HG02571 (cell line): Measurements from ENCODE around the gene MECP2.
A peak's percentile ranks its signal among the peaks of the same experiment; 100 is the strongest.
"Not testable (repeated sequence)": the region's sequence is repeated elsewhere in the genome, so short reads cannot be mapped to it uniquely, and the experiment has no call there.

Experiments used
- ATAC-seq: cut with Tn5 transposase; IDR thresholded peaks from one replicate; pipeline ENCODE4 v1.9.1; 2021; ENCODE audit warnings: mild to moderate bottlenecking, moderate library complexity; ENCODE audit not compliant: unreplicated experiment

Gene MECP2

DNA sequence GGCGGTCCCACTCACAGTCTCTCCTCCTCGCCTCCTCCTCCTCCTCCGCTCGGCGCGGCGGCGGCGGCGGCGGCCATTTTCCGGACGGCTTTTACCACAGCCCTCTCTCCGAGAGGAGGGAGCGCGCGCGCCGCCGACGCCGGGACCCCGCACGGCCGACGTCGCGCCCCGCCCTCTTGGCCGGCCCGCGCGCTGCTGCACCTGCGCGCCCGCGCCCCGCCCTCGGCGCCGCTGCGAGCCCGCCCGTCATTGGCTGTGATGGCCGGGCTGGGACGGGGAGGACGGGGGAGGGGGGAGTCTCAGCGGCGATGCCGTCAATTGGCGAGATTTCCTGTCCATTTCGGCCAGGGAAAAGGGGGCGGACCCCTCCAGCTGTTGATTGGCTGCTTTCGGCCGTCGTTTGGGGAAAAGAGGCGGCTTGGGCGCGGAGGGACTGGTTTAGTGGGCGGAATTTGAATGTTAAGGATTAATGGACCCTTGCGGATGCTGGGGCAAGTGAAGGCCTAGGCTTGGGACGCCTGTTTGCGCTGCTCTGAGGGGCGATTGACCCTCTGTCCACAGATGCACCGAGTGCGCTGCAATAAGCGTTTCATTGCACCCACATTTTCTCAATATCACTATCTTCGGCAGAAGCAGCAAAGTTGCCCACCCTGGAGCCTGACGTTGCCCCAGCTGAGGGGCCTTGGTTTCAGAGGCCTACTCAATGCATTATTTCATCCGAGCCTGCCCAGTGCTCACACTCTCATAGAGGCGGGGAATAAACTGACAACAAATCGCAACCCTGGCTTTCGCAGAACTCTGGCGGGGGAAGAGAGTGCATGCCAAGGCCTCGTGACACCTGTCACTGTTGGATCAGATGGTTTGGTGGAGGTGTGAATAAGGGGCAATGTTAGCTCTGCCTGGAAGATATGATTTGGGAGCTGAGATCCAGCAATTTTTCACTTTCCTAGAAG is at the start of gene MECP2:
Gene MECP2, minus strand, starts transcription at position 129 of the 953 bp plus-strand sequence.
- ATAC-seq = peak; percentile 82

DNA sequence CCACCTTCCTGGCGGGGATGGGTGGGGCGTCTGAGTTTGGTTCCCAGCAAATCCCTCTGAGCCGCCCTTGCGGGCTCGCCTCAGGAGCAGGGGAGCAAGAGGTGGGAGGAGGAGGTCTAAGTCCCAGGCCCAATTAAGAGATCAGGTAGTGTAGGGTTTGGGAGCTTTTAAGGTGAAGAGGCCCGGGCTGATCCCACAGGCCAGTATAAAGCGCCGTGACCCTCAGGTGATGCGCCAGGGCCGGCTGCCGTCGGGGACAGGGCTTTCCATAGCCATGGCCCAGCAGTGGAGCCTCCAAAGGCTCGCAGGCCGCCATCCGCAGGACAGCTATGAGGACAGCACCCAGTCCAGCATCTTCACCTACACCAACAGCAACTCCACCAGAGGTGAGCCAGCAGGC is 46.5 kb upstream of the MECP2 start, which contains the start of gene OPN1LW:
Gene OPN1LW, plus strand, starts transcription at position 234 of the 400 bp plus-strand sequence. Its CDS starts 41 bp downstream, at position 275.
- not testable (repeated sequence) for ATAC-seq

DNA sequence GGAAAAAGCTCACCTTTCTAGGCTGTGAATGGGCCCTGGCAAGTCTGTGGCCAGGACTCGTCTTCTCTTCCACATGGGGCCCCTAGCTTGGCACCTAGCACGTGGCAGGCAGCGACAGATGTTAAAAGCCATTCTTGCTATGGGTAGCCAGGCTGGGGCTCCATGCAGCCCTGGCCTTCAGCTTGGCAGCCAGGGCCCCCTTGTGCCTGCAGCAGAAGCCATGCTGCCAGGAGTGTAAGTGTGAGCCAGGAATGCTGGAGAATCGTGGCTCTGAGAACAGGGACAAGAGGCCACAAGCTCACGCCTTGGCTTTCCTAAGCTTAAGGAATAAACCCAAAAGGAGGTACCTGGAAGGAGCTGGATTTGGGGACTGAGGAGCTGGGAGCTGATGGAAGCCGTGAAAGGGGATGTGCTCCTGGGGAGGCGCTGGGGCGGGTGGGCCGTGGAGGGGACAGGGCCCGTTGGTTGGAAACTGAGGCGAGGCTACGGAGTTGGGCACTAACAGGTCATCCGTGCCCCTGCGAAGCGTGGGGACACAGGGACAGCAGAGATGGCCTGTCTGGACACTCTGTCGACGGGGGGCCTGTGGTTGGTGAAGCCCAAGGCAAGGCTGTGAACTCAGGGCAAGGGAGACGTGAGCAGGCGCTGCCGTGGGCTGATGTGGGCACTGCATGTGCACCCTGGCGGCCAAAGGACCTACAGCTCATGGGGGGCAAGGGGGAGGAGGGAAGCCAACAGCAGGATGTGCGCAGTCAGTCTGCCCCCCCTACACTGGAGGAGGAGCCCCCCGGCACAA is 45.6 kb upstream of the MECP2 start:
- ATAC-seq = no peak

DNA sequence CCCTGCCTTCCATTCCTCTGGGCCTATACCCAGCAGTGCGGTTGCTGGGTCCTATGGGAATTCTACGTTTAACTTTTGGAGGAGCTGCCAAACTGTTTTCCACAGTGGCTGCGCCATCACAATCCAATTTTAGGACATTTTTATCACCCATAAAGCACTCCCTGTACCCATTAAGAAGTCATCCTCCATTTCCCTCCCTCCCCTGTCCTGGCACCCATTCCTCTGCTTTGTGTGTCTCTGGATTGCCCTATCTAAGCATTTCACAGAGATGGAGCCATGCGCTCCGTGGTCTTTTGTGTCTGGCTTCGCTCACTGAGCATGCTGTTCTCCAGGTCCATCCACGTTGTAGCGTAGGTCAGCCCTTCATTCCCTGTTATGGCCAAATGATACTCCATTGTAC is 44.9 kb upstream of the MECP2 start:
- no peak for ATAC-seq

DNA sequence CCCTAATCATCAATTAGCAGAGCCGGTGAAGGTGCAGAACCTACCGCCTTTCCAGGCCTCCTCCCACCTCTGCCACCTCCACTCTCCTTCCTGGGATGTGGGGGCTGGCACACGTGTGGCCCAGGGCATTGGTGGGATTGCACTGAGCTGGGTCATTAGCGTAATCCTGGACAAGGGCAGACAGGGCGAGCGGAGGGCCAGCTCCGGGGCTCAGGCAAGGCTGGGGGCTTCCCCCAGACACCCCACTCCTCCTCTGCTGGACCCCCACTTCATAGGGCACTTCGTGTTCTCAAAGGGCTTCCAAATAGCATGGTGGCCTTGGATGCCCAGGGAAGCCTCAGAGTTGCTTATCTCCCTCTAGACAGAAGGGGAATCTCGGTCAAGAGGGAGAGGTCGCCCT is 43.2 kb upstream of the MECP2 start:
- ATAC-seq = no peak

DNA sequence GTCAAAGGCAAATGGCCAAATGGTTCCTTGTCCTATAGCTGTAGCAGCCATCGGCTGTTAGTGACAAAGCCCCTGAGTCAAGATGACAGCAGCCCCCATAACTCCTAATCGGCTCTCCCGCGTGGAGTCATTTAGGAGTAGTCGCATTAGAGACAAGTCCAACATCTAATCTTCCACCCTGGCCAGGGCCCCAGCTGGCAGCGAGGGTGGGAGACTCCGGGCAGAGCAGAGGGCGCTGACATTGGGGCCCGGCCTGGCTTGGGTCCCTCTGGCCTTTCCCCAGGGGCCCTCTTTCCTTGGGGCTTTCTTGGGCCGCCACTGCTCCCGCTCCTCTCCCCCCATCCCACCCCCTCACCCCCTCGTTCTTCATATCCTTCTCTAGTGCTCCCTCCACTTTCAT is 42.7 kb upstream of the MECP2 start:
- no peak for ATAC-seq

DNA sequence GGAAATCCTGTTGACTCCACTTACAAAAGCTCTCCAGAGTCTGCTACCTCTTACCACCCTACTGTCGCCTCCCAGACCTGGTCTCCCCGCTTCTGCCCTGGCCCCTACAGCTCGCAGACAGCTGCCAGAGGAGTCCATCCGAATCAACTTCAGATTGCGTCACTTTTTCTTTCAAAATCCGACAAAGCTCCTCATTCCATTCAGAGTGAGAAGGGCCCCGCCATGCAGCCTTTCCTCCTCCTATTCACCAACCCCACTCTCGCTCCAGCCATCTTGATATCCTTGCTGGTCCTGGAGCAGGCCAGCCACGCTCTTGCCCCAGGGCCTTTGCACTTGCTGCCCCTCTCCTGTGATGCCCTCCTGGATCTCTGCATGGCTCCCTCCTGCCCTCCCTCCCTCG is 41.3 kb upstream of the MECP2 start:
- no peak for ATAC-seq

DNA sequence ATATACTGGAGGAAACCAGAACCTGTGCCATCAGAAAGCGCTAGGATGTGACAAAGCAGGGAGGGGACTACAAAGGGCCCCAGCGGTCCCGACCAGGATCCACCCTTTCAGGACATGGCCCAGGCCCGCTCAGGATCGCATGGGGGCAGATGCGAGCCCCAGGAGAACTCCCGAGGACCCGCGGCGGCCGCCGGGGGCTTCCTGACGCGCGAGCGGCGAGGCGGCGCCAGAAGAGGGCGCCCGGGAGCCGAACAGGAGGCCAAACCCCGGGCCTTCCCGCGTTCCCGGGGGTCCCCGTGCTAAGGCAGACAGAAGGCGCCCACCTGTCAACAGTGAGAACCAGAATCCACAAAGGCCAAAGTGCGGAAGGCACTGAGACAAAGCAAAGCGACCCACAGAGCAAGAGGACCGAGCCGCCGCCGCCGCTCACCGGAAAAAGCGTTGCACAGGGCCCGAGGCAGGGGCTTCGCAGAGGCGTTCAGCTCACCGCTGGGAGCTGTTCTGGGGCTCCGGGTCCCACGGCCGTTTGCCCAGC is 39.2 kb upstream of the MECP2 start:
- no peak for ATAC-seq

DNA sequence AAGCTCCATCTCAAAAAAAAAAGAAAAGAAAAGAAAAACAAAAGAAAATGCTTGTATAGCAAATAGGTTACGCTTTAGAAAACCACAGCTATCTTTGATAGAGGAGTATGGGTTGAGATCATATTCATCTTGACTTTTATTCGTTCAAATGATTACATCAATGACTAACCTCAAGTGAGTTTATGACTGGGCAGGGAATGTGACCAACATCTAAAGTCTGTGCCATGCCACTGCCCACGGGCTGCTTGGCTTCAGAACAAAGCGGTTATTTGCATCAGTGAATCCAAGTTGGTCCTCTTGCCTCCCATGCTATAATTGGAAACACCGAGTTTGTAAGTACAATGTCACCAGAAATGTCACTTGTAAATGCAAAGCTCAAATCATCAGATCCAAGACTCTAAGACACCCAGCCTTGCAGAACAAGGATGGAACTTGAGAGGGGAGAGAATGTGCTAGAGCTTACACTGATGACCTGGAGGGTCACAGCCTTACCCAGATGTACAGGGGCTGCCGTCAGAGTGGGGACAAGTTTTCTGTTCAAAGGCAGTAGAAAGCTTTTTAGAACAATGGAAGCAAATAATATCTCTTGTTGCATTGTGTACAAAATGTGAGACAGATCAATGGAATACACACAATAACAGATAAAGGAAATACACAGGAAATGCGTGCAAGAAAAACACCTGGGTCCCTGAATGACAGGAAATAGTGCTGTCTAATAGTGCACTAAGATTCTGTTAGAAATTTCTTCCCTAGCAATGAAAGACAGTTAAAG is 38.1 kb upstream of the MECP2 start:
- no peak for ATAC-seq

DNA sequence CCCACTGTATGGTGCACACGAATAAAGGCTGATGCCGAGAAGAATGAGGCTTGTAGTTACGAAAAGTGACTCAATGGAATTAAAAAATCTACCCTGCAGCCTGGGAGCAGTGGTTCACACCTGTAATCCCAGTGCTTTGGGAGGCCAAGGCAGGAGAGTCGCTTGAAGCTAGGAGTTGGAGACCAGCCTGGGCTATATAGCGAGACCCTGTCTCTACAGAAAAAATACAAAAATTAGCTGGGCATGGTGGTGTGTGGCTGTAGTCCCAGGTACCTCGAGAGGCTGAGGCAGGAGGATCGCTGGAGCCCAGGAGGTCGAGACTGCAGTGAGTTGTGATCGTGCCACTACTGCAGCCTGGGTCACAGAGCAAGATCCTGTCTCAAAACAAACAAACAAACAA is 34.8 kb upstream of the MECP2 start:
- ATAC-seq = no peak

DNA sequence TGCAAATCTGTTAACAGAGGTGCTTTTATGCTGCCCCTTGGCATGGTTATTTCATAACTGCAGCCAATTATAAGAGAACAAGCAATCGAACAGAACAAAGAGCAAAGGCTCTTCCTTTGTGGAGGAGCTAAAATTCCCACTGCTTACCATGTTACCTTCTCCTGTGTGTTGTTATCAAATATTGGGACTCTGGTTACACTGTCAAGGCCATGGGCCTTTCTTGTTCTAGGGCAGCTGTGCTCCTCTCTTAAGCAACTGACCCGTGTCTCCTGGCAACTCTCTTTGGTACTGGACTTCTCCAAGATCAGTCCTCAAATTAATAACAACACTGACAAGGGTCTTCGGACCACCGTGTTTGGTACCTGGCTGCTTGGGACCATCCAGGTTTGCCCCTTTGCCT is 34.4 kb upstream of the MECP2 start:
- no peak for ATAC-seq

DNA sequence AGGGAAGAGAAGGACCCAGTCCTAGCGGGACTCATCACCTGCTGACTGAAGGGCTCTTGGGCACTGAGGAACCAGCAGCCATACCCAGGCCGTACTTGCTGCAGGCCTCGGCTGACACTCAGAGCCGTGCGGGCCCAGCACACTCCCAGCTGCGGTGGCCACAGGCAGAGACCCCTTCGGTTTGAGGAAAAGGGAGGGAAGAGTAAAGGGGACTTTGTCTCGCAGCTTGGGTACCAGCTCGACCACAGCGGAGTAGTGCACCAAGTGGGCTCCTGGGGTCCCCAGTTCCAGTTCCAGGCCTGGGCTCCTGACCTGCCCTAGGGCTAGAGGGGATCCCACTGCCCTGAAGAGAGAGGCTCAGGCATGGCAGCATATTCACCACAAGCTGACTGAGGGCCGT is 28.6 kb upstream of the MECP2 start:
- ATAC-seq = no peak

DNA sequence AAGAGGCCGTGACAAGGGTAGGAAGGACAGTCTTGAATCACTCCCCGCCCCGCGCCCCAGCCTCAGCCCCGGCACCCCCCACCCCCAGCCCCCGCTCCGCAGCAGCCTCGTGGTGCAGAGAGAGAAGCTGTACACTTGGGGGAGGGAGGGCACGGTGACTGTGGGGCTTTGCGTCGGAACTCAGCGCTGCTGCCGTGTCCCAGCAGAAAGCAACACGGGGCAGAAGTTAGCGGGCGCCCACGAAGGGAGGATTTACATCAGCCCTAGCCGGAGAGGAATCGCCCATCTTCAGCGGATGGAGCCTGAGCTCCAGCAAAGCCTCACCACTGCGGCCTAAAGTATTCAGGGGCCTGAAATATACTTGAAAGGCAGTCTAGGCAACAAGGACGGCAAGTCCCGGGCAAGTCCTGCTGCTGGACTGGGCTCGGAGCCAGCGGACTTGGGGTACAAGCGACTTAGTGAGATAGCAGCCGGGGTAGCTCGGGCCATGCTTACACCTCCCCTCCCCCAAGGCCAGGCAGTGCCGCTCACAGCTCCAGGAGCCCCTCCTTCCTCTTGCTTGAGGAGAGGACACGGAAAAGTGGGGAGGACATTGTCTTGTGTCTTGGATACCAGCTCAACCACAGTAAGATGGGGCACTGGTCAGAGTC is 28.0 kb upstream of the MECP2 start:
- ATAC-seq = no peak

DNA sequence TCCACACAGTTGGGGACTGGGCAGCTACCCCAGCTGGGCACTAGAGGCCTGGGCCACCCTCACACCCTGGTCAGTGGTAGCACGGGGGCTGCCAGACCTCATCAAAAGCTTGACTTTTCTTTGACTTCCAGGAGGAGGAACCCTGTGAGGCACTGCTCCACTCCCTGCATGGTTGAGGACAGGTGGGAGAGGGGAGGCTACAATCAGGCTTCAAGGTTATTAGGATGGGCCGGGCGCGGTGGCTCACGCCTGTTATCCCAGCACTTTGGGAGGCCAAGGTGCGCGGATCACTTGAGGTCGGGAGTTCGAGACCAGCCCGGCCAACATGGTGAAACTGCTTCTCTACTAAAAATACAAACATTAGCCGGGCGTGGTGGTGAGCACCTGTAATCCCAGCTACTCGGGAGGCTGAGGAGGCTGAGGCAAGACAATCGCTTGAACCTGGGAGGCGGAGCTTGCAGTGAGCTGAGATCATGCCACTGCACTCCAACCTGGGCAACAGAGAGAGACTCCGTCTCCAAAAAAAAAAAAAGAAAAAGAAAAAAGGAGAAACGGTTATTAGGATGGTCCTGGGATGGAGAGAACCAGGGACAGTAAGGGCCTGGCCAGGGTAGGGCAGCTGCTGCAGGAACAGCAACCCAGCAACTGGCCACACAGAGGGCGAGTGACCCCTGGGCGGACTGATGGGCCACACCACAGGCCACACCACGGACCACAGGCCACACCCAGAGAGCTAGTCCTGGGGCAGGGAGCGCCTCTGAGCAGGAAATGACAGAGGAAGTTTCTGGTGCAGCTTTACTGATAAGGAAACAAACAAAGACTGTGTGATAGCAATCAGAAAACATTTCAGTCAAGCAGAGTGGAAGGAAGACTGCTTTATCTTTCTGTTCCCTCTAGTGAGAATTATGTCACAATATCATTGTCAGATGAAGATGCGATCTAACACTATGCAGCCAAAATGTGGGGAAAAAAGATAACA is 26.0 kb upstream of the MECP2 start:
- no peak for ATAC-seq

DNA sequence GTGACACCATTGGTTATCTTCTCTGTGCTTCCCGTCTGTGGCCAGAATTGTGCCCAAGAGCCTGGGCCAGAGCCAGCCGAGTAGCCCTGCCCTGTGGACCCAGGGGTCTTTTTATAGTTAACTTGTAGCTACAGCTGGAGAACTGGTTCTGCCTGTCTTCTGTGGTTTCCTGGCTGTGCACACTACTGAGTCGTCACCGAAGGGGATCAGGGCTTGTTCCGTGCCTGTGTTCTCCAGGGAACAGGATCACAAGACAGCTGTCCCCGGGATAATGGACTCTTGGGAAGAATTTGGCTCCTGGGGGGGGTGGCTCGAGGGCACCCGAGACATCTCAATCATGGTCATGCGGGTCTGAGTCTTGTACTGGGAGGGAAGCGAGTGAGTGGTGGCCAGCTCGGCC is 24.4 kb upstream of the MECP2 start:
- no peak for ATAC-seq

DNA sequence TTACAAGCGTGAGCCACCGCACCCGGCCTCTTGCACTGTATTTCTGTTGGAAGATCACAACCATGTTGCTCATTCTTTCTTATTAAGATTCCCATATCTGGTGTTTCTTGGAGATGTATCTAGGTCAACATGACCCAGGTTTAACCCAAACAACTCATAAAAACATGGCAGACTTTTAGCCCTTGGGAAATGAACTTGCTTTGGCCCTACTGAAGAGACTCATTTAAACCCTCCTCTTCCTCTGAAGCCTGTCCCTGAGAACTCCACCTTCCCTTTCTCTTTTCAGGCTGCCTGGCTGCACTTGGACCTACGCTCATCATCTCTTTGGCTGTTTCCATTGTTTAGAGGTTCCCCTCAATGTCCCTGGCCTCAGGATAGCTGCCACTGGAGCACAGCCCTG is 23.7 kb upstream of the MECP2 start:
- no peak for ATAC-seq

DNA sequence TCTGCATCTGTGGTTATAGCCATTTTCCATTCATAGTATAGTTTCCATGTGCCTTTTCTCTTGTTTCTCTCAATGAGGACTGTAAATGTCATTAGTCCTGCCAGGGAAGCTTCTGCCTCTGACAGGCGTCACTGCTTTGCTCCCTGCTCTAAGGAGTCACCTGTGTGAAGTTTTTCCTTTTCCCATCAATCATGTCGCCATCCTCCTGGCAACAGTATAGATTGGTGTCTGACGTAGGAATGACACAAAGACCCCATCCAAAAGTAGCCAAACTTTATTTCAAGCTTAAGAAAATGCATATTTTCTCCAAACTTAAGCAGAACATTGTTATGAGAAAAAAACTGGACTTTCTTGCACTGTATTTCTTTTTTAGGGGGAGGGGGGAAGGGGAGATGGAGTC is 23.1 kb upstream of the MECP2 start:
- ATAC-seq = no peak

DNA sequence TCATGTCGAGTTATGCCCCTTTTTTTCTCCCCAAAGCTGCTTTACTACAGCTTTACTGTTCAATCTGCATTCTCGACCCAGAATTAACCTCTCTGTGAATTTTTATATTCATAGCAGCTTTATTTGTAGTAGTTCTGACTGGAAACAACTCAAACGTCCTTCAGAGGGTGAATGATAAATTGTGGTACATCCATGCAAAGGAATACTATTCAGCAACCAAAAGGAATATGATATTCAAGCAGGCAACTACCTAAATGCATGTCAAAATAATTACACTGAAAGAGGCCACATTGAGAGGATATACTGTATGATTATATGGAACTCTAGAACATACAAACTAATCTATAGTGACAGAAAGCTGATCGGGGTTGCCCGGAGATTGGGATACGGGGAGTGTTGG is 20.0 kb upstream of the MECP2 start:
- no peak for ATAC-seq
